GM21381 (cell line): ENCODE data around the gene WWTR1.

ENCODE experiments used
- ATAC-seq: cut with Tn5 transposase; IDR thresholded peaks from one replicate; pipeline ENCODE4 v1.9.1; 2021; ENCODE audit warnings: mild to moderate bottlenecking, moderate library complexity; ENCODE audit not compliant: unreplicated experiment

Gene WWTR1

DNA sequence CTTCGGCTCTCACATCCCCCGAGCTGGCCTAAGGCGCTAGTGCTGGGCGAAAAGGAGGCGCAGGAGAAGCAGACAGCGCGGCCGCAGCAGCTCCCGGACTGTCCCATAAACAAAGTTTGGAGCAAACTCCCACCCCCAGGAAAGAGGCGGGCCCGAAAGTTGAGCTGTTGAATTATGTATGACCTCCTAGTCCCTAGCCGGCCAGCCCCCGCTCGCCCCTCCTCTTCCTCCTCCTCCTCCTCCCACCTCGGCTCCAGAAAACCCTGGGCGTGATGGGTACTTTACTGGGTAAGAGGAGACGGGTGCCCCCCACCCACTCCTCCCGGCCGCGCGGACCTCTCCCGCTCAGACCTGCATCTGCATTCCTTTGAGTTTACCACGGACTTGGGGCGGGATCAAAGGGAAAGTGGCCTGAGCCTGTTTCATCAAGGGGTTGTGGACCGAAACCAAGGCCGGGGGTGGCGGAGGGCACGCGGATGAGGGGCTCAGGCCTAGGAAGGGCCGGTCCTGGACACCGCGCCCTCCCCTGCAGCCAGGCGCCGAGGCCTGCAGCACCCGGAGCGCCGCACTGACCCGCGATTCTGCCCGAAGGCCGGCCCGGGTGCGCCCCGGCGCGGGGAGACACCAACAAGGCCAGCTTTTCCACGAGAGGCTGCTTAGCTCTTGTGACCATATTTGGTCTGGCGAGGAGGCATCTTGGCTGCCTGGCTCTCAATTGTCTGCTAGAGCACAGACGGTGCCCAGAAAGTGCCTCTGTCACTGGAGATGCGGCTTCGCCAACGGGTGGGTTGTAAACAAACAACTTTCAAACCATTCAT, at the start of gene WWTR1:
Gene WWTR1, minus strand, starts transcription at position 100 of the 818 bp plus-strand sequence. CDS start 719 bp downstream, outside the sequence.
- peak; percentile 60 for ATAC-seq

DNA sequence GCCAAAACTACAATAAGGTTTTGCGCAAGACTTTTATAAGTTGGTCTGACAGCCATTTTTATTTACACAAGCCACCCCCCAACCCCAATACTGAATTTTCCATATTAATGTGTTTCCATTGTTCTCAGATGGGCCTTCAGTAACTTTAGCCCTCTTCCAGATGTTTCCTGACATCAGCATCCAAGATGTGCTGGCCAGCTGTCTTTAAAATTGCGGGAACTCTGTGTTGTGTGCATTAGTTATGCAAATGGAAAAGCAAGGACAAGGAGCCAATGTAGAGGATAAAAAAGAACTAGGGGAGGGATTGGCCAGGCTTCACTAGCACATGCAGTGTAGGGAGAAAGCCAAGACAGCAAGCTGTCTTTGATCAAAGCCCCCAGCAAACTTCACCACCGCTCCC, 49.1 kb upstream of the WWTR1 start:
- ATAC-seq: no peak

DNA sequence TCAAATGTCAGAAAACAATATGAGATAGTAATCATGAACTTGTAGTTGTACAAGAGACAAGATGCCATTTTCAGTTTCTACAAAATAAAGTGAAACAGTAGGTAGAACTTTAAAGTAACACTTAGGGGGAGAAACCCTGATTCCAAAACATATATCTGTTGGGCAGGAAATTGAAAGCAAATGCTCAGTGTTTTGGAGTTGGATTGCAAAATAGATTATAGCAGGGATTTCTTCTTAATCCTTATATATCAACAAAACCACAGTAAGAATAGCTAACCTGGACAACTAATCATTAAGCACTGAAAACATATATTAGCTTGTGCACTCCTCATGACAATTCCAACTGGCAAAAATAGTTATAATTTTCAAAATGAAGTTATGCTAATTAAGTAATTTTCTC, 47.6 kb upstream of the WWTR1 start:
- no peak for ATAC-seq

DNA sequence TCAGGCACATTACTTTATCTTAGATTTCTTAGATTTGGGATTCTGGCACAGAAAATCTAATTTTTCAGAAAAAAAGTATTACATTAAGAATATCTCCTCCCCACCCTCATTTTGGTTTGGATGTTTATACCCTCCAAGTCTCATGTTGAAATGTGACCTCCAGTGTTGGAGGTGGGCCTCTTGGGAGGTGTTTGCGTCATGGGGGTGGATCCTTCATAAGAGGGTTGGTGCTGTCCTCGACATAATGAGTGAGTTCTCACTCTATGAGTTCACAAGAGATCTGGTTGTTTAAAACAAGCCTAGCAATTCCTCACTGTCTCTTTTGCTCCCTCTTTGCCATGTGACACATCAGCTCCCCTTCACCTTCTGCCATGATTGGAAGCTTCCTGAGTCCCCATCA, 45.6 kb upstream of the WWTR1 start:
- ATAC-seq: no peak

DNA sequence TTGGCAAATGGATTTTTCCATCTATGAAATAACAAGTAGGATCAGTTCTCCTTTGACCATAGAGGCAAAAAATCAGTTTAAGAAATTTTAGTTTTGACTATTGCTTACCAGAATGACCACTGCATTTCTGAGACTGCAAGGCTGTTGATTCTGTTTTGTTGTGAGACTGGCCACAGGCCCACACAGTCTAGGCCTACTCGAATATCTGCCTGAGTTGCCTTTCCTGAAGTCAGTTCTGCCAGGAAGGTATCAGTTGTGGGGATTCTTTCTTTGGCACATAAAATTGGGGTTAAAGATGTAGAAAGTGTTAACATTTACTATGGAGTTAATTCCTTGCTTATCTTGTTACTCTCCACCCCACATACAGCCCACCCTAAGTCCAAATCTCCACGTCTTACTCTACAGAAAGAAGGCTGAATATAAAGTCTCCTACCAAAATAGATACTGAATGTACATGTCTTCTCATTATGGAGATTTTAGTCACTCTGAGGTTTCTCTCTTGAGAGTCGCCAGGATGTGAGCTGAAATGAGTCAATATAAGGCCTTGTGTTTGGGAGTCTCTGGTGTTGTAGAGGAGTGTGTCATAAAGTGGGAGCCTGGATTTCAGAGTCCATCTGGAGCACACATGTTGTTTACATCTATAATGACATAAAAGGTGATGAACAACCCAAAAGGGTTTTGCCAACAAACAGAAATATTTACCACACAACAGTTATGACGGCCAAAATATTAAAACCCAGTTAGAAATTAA, 45.0 kb upstream of the WWTR1 start:
- no peak for ATAC-seq

GRCh38 chr3:149701977-149702350, 44.1 kb upstream of the WWTR1 start:
- ATAC-seq: no peak

- ATAC-seq: no peak
Observed at GRCh38 chr3:149701206-149701976, 43.6 kb upstream of the WWTR1 start.

GRCh38 chr3:149688122-149688757, 30.4 kb upstream of the WWTR1 start:
- no peak for ATAC-seq

- ATAC-seq: no peak
Observed at GRCh38 chr3:149686996-149687395, 29.2 kb upstream of the WWTR1 start.

GRCh38 chr3:149678351-149678950, 20.6 kb upstream of the WWTR1 start:
- no peak for ATAC-seq

DNA sequence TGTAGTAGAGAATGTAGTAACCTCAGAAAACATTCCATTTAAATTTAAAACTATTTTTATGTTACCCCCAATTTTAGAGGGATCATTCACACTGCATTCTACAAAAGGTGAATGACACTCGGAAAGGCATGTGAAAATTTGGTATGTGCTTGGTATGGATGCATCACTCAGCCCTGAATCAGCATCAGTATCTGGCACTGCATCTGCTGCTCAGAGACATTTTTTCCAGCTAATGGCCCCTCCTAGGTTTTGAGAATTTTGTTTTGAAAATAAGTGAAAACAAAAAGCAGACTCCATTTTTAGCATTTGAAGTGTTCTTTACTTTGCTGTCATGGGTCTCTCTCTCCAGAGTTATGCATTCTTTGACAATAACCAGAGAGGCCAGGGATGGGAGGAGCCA, 15.6 kb upstream of the WWTR1 start:
- ATAC-seq: no peak

- no peak for ATAC-seq
Observed at GRCh38 chr3:149670742-149671492, 13.1 kb upstream of the WWTR1 start.

DNA sequence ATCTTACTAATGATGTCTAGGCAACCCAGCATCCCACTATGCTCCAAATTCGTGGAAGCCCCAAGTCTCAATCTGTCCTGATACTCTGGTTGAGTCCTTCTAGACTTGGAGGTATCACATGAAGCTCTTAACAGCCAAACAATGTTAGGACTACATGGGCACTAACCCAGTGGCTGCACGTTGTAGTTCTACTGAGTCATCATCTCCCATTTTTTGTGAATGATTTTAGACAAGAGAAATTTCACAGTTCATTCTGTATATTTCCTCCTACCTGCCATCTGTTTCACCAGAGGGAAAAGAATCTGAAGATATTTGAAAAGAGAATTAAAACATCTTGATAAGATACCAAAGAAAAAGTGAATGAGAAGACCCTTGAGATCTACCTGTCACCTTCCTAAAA, 9.8 kb upstream of the WWTR1 start:
- ATAC-seq: no peak

- no peak for ATAC-seq
Observed at GRCh38 chr3:149663966-149664365, 6.1 kb upstream of the WWTR1 start.

GRCh38 chr3:149662240-149662887, 4.5 kb upstream of the WWTR1 start:
- no peak for ATAC-seq

DNA sequence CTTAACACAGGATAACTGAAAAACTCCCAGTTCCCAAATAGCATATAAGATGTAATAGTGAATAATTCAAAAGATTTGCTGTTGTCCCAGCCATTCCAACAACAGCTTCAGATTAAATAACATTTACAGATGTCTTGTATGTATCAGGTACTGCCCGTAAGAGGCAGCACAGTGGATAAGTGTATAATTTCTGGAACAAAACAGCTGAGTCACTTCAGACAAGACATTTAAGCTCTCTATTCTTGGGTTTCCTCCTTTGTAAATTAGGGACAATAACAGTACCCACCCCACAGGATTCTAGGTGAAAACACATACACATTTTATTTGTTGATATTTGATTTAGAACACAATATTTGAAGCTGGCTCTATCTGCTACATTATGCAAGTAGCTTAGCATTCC, 2.6 kb upstream of the WWTR1 start:
- no peak for ATAC-seq

GRCh38 chr3:149658744-149659497, 1.1 kb upstream of the WWTR1 start:
- ATAC-seq: peak; percentile 8

DNA sequence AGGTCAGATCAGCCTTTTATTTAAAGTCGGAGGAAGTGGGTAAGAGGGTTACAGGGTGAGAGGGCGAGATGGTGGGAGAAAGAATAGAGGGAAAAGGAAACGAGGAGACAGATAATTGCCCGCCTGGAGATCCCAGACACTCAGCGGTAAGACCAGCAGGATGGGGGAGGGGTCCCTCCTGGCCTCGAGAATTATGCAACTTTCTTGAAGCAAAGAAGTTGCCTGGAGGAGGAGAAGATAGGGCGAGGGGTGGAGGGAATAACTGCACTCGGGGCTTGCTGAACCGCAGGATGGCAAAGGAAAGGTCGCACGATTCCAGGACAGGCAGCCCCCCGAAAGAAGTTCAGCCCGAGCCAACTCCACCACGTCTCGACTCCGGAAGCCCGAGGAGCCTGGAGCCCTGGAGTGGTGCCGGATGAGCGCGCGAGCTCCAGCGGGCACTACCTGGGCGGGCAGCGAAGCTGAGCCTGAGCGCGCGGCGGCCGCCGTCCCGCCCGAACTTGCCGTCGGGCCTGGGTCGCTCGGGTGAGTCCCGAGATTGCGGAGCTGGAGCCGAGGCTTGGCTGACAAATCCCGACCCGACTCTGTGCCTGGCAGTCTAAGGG, 402 bp downstream of the WWTR1 start:
- ATAC-seq: peak; percentile 19
